Thyroid gland (tissue), 4 donors: ENCODE data around the gene IER3. TPM values are rescaled to one million over a fixed set of nuclear protein-coding genes. Genes with fewer than 3 reads are reported as not detected.
A peak's percentile ranks its signal among the peaks of the same experiment; 100 is the strongest.
"Not testable (repeated sequence)": the region's sequence is repeated elsewhere in the genome, so short reads cannot be mapped to it uniquely, and the experiment has no call there.

ENCODE experiments used
- DNase-seq, 2 donors: peaks; one replicate each; pipeline ENCODE4 v3.0.0-alpha.2; 2019
- H3K27ac ChIP-seq, 3 donors: fragments of 200-600 bp; sonication (generic); 1 replicate in 2 of 3; 2 replicates in 1 of 3; pipeline ENCODE4 v1.5.1; 2016 to 2019; ENCODE audit warnings: mild to moderate bottlenecking in 1 of 3, moderate library complexity in 1 of 3
- H3K27me3 ChIP-seq: fragments of 200-600 bp; sonication (generic); one replicate; pipeline ENCODE4 v1.5.1; 2019
- H3K36me3 ChIP-seq, 2 donors: fragments of 200-600 bp; sonication (generic); one replicate each; pipeline ENCODE4 v1.5.1; 2016 to 2019
- H3K4me1 ChIP-seq, 2 donors: fragments of 200-600 bp; sonication (generic); one replicate each; pipeline ENCODE4 v1.5.1; 2017 to 2019
- H3K4me3 ChIP-seq, 3 donors: fragments of 200-600 bp; sonication (generic); replicated peaks in 1 of 3; 1 replicate in 2 of 3; 2 replicates in 1 of 3; pipeline ENCODE4 v1.5.1; 2016; ENCODE audit warnings: mild to moderate bottlenecking in 1 of 3
- H3K9me3 ChIP-seq: fragments of 200-600 bp; sonication (generic); one replicate; pipeline ENCODE4 v1.5.1; 2017
- CTCF ChIP-seq, 6 experiments: fragments of 200-600 bp in 3 of 6; fragments of 450-650 bp in 3 of 6; sonication (generic) in 3 of 6; IDR thresholded peaks; one replicate each; pipeline ENCODE4 v1.5.1; 2016 to 2019; ENCODE audit warnings: antibody characterized with exemption in 6 of 6, mild to moderate bottlenecking in 2 of 6, inconsistent platforms in 1 of 6, moderate library complexity in 1 of 6
- POLR2A ChIP-seq, 2 donors: fragments of 450-650 bp; IDR thresholded peaks; one replicate each; pipeline ENCODE4 v1.6.1; 2017; ENCODE audit warnings: antibody characterized with exemption in 2 of 2, mild to moderate bottlenecking in 2 of 2, moderate library complexity in 1 of 2
- WGBS, 2 donors: methylation state at CpG; one replicate each; pipeline ENCODE4 v1.1.5; 2017; 5-methylcytosine and 5-hydroxymethylcytosine counted together
- intact Hi-C: fragments of 100-400 bp; cut with DNase I; formaldehyde crosslinking; loops from one replicate; pipeline ENCODE4 v1.15.1; 2023
- total RNA-seq, 4 donors: library from RNA; depleted of rRNA; stranded (reverse); fragments of >200 nt; gene quantifications; one replicate each; pipeline ENCODE4 v1.2.3, GENCODE V29; 2016

Gene IER3
- total RNA-seq, 4 donors from 2014 or later = 9.3 to 19.1 (median 13.6) TPM

- DNase-seq, H3K9me3 ChIP-seq, intact Hi-C loops, H3K27me3 ChIP-seq: not testable (repeated sequence)
- peaks cover 23 to 44% of the 10 kb centered on the region in 2 donors for H3K4me1 ChIP-seq
- peaks cover 7 to 20% of the 10 kb centered on the region in 2 donors for H3K36me3 ChIP-seq
- TF ChIP-seq CTCF (IDR thresholded peaks at IDR 0.05) = peak in 1 of 6 experiments; percentile 5
- peak overlapping the region in 1 of 3 donors; percentile 15 for H3K4me3 ChIP-seq
- peak overlapping the region; percentile 88 to 99 (median 95) for H3K27ac ChIP-seq
- WGBS, 2 donors = 77% methylated on average over 37 of the region's 37 CpGs
These were observed 26.3 kb downstream of the IER3 start for GRCh38 chr6:30717845-30718720.

- Histone ChIP-seq H3K9me3 (no peaks in the 10 kb centered on the region), H3K36me3 (peaks cover 11 to 22% of the 10 kb centered on the region in 2 donors), H3K4me1 (peaks cover 21 to 37% of the 10 kb centered on the region in 2 donors), H3K27me3 (no peaks in the 10 kb centered on the region), H3K4me3 (peak within 1 kb of the TSS; percentile 12 to 75 (median 59)), H3K27ac (peak within 1 kb of the TSS; percentile 92 to 99 (median 95))
- DNase-seq = peak; percentile 100
- WGBS, 2 donors = 0% methylated on average over 15 to 46 of the region's 48 CpGs
- intact Hi-C loops = no loop called here
- peak in 1 of 2 donors; percentile 94 for TF ChIP-seq POLR2A (IDR thresholded peaks at IDR 0.05)
- peak in 5 of 6 experiments; percentile 20 to 49 (median 43) for TF ChIP-seq CTCF (IDR thresholded peaks at IDR 0.05)
These were observed 27.1 kb downstream of the IER3 start, which contains the start of gene MDC1 for GRCh38 chr6:30717129-30717844. TSS of gene MDC1 (minus strand) at chr6:30717281. CDS start at chr6:30715175, 2,106 bp downstream.

GRCh38 chr6:30716879-30717128 is 27.5 kb downstream of the IER3 start:
- WGBS, 2 donors = 2% methylated on average over 7 to 8 of the region's 8 CpGs
- Histone ChIP-seq H3K9me3 (no peaks in the 10 kb centered on the region), H3K27me3 (no peaks in the 10 kb centered on the region), H3K4me1 (peaks cover 16 to 32% of the 10 kb centered on the region in 2 donors), H3K27ac (peak overlapping the region; percentile 90 to 92 (median 92)), H3K4me3 (peak overlapping the region; percentile 12 to 75 (median 59)), H3K36me3 (peaks cover 11 to 25% of the 10 kb centered on the region in 2 donors)
- intact Hi-C loops = no loop called here
- TF ChIP-seq CTCF (IDR thresholded peaks at IDR 0.05) (peak in 1 of 6 experiments; percentile 9), POLR2A (IDR thresholded peaks at IDR 0.05) (no peak)
- no peak for DNase-seq

GRCh38 chr6:30714263-30714662 is 30.1 kb downstream of the IER3 start:
- no peaks in the 10 kb centered on the region for H3K27me3 ChIP-seq
- no peak for TF ChIP-seq CTCF (IDR thresholded peaks at IDR 0.05)
- TF ChIP-seq POLR2A (IDR thresholded peaks at IDR 0.05) = no peak
- peaks cover 21 to 32% of the 10 kb centered on the region in 2 donors for H3K36me3 ChIP-seq
- no peak for DNase-seq
- 94 to 95% methylated on average over 1 of the region's 1 CpG for WGBS, 2 donors
- peaks cover 14 to 27% of the 10 kb centered on the region in 2 donors for H3K4me1 ChIP-seq
- no peaks in the 10 kb centered on the region for H3K9me3 ChIP-seq
- no peak overlapping the region for H3K27ac ChIP-seq
- H3K4me3 ChIP-seq = no peak overlapping the region
- intact Hi-C loops = no loop called here
